ENCODE results near the gene AKAP8.

DNA sequence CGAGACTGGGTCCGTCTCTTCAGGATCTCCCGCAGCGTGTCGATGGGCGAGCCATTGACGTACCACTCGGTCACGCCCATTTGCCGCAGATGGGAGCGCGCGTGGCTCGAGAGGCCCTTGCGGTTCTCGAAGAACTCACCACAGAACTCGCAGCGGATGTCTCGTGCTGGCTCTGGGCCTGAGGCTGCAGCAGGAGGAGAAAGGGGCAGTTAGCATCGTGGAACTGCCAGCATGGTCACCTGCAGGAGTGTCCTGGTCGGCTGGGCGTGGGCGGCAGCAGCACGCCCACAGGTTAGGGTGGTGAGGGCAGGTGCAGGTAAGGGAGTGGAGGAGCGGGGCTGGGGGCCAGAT is 47.7 kb upstream of the AKAP8 start:
- TF ChIP-seq, protein P1, sequence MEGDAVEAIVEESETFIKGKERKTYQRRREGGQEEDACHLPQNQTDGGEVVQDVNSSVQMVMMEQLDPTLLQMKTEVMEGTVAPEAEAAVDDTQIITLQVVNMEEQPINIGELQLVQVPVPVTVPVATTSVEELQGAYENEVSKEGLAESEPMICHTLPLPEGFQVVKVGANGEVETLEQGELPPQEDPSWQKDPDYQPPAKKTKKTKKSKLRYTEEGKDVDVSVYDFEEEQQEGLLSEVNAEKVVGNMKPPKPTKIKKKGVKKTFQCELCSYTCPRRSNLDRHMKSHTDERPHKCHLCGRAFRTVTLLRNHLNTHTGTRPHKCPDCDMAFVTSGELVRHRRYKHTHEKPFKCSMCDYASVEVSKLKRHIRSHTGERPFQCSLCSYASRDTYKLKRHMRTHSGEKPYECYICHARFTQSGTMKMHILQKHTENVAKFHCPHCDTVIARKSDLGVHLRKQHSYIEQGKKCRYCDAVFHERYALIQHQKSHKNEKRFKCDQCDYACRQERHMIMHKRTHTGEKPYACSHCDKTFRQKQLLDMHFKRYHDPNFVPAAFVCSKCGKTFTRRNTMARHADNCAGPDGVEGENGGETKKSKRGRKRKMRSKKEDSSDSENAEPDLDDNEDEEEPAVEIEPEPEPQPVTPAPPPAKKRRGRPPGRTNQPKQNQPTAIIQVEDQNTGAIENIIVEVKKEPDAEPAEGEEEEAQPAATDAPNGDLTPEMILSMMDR (conservative IDR thresholded peaks at IDR 0.05; ENCODE audit: low read length) = no peak
- no peak for TF ChIP-seq EZH2phosphoT487 (IDR thresholded peaks at IDR 0.05; ENCODE audit: borderline replicate concordance, low read depth, low read length)

All from OCI-LY7 (cell line).